IPS-18c (cell line): ENCODE results near the gene FOXN1.

Source experiments
- H3K4me3 ChIP-seq: 2 replicates; pipeline ENCODE4 v1.7.0; 2013; ENCODE audit warnings: low read depth, mild to moderate bottlenecking, low read length, moderate library complexity; ENCODE audit not compliant: insufficient read depth
- H3K9me3 ChIP-seq: one replicate; pipeline ENCODE4 v1.6.1; 2013; ENCODE audit warnings: mild to moderate bottlenecking, low read length, moderate library complexity; ENCODE audit not compliant: control insufficient read depth, insufficient read depth

Gene FOXN1

GRCh38 chr17:28547623-28548416 is 41.7 kb downstream of the FOXN1 start:
- Histone ChIP-seq H3K9me3 (peaks cover 2% of the 10 kb centered on the region), H3K4me3 (no peak overlapping the region)

- H3K9me3 ChIP-seq: peaks cover 2% of the 10 kb centered on the region
- H3K4me3 ChIP-seq: no peak overlapping the region
Measured at GRCh38 chr17:28548417-28549130, 42.4 kb downstream of the FOXN1 start.

GRCh38 chr17:28549236-28550132 is 43.3 kb downstream of the FOXN1 start:
- H3K4me3 ChIP-seq: no peak overlapping the region

GRCh38 chr17:28550858-28551257 is 44.7 kb downstream of the FOXN1 start:
- H3K9me3 ChIP-seq: peaks cover 2% of the 10 kb centered on the region
- no peak overlapping the region for H3K4me3 ChIP-seq

More at GRCh38 chr17:28549236-28550132, 43.3 kb downstream of the FOXN1 start:
- peaks cover 2% of the 10 kb centered on the region for H3K9me3 ChIP-seq

- Histone ChIP-seq H3K4me3 (peak overlapping the region; percentile 84), H3K9me3 (no peaks in the 10 kb centered on the region)
Measured at GRCh38 chr17:28551421-28552175, 45.5 kb downstream of the FOXN1 start.

- no peaks in the 10 kb centered on the region for H3K9me3 ChIP-seq
- peak within 1 kb of the TSS; percentile 84 for H3K4me3 ChIP-seq
Measured at GRCh38 chr17:28552176-28552999, 46.2 kb downstream of the FOXN1 start, which contains the start of gene UNC119. Gene UNC119, minus strand, starts transcription at chr17:28552624. Its CDS starts 67 bp downstream, at chr17:28552557.

GRCh38 chr17:28553000-28553505 is 46.9 kb downstream of the FOXN1 start:
- H3K9me3 ChIP-seq: no peaks in the 10 kb centered on the region
- no peak overlapping the region for H3K4me3 ChIP-seq

- no peaks in the 10 kb centered on the region for H3K9me3 ChIP-seq
- H3K4me3 ChIP-seq: no peak overlapping the region
Measured at GRCh38 chr17:28554565-28554964, 48.4 kb downstream of the FOXN1 start.

- no peaks in the 10 kb centered on the region for H3K9me3 ChIP-seq
- H3K4me3 ChIP-seq: no peak overlapping the region
Measured at GRCh38 chr17:28555022-28555421, 48.9 kb downstream of the FOXN1 start.

- no peaks in the 10 kb centered on the region for H3K9me3 ChIP-seq
- no peak overlapping the region for H3K4me3 ChIP-seq
Measured at GRCh38 chr17:28563475-28563874, 57.3 kb downstream of the FOXN1 start.

GRCh38 chr17:28567604-28568003 is 61.5 kb downstream of the FOXN1 start:
- H3K4me3 ChIP-seq: no peak overlapping the region

GRCh38 chr17:28569446-28569845 is 63.3 kb downstream of the FOXN1 start:
- Histone ChIP-seq H3K4me3 (no peak overlapping the region), H3K9me3 (no peaks in the 10 kb centered on the region)

More at GRCh38 chr17:28567604-28568003, 61.5 kb downstream of the FOXN1 start:
- H3K9me3 ChIP-seq: no peaks in the 10 kb centered on the region

GRCh38 chr17:28570716-28571360 is 64.7 kb downstream of the FOXN1 start:
- H3K9me3 ChIP-seq: no peaks in the 10 kb centered on the region
- peak overlapping the region; percentile 94 for H3K4me3 ChIP-seq

- Histone ChIP-seq H3K4me3 (peak within 1 kb of the TSS; percentile 94), H3K9me3 (no peaks in the 10 kb centered on the region)
Measured at GRCh38 chr17:28571361-28572122, 65.4 kb downstream of the FOXN1 start, which contains the start of gene PIGS. Gene PIGS, minus strand, starts transcription at chr17:28571524. Its CDS starts 28 bp downstream, at chr17:28571496.
